GM18858 (cell line): ENCODE measurements around the gene SAMD4A.

Experiments
- ATAC-seq: cut with Tn5 transposase; IDR thresholded peaks from one replicate; pipeline ENCODE4 v1.9.1; 2021; ENCODE audit not compliant: unreplicated experiment

The SAMD4A gene

GRCh38 chr14:54697803-54698202 is 130.9 kb downstream of the SAMD4A start:
- ATAC-seq: no peak

GRCh38 chr14:54698501-54698900 is 131.6 kb downstream of the SAMD4A start:
- ATAC-seq: no peak

GRCh38 chr14:54698966-54699530 is 132.1 kb downstream of the SAMD4A start:
- ATAC-seq: no peak

DNA sequence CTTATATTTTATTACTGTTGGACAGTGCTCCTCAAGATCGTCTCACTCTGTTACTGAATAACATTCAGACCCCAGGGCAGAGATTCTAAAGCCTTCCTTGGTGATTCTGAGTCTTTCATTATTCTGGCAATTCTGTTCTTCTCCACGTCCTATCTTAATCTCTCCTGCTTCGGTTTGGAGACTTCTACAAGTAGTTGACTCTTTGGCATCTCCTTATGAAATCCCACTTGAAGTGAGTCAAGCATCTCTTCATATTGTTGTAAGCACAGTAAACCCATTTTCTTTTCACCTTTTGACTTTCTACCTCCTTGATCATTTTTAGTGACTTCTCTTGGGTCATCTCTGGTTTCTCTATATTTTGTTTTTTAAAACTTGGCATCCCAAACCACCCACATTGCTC is 132.8 kb downstream of the SAMD4A start:
- ATAC-seq: no peak

DNA sequence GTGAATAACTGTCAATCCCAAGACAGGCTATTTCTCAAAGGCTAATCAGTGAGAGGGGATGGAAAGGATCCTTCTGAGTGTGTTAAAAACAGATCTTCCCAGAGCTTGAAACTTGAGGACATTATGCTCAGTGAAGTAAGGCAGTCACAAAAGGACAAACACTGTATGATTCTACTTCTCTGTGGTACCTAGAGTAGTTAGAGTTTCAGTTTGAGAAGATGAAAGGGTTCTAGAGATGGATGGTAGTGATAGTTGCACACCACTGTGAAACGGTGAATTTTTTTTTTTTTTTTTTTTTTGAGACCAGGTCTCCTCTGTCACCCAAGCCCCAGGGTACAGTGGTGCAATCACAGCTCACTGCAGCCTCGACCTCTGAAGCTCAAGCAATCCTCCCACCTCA is 133.8 kb downstream of the SAMD4A start:
- no peak for ATAC-seq

DNA sequence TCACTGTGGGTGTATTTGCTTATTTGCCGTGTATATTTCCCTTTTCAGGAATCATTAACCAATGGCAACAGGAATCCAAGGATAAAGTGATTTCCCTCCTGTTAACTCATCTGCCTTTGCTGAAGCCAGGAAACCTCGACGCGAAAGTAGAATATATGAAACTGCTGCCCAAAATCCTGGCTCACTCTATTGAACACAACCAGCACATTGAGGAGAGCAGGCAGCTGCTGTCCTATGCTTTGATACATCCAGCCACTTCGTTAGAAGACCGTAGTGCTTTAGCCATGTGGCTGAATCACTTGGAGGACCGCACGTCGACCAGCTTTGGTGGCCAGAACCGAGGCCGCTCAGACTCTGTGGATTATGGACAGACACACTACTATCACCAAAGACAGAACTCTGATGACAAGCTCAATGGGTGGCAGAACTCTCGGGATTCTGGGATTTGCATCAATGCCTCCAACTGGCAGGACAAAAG is 135.1 kb downstream of the SAMD4A start:
- ATAC-seq: no peak

DNA sequence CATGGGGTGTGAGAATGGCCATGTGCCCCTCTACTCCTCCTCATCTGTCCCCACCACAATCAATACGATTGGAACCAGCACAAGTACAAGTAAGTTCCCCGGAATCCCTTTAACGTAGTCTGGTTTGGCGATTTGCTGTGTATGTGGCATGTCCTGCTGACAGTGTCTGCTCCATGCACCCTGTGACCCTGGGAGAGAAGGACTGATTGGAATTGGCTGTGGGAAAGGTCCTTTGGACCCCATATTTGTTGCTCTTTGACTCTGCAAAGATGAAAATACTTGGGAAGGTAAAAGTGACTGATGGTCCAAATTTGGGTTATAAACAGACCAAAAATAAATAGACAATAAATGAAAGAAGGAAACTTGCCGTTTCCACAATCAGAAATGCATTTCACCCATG is 135.6 kb downstream of the SAMD4A start:
- ATAC-seq: no peak

- no peak for ATAC-seq
Observed at GRCh38 chr14:54703082-54703481, 136.2 kb downstream of the SAMD4A start.

GRCh38 chr14:54703724-54704123 is 136.8 kb downstream of the SAMD4A start:
- no peak for ATAC-seq

- ATAC-seq: no peak
Observed at GRCh38 chr14:54704768-54705167, 137.8 kb downstream of the SAMD4A start.

DNA sequence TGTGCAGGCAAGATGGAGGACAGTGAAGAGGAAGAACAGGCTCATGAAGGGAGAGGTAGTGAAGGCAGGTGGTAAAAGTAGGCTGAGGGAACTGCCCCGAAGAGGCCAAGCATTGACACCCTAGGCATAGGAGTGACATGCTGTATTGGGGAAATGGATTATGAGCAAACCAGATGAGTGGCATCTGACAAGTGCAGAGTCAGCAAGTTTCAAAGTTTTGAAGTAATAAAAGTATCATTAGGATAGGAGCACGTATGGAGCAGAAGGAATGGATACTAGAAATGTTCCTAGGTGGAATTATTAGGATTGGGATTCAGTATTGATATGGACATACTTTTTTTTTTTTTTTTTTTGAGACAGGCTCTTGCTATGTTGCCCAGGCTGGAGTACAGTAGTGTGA is 139.8 kb downstream of the SAMD4A start:
- no peak for ATAC-seq

GRCh38 chr14:54708161-54708560 is 141.2 kb downstream of the SAMD4A start:
- no peak for ATAC-seq

DNA sequence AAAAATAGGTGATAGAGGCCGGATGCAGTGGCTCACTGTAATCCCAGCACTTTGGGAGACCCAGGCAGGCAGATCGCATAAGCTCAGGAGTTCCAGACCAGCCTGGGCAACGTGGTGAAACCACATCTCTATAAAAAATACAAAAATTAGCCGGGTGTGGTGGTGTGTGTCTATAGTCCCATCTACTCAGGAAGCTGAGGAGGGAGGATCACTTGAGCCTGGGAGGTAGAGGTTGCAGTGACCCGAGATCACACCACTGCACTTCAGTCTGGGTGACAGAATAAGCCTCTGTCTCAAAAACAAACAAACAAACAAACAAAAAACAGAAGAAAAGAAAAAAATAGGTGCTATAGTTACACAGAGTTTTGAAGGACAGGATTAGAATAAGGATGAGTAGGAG is 142.1 kb downstream of the SAMD4A start:
- ATAC-seq: no peak

DNA sequence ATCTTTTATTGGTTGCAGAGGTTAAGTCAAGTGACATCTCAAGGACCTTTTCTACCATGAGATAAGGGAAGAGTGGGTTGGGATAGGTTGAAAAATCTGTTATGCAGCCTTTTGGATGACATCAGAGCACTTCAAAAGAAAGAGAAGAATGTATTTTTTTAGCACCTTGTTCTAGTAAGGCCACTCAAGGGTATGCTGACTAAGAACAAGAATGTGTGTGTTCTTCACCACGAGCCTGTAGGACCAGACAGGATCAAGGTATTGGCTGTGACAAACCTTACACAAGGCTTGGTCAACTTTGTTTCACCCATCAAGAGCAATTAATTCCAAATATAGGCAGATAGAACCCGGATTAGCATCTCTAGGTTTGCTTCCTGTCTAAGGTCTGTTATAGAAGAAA is 142.5 kb downstream of the SAMD4A start:
- peak; percentile 87 for ATAC-seq

DNA sequence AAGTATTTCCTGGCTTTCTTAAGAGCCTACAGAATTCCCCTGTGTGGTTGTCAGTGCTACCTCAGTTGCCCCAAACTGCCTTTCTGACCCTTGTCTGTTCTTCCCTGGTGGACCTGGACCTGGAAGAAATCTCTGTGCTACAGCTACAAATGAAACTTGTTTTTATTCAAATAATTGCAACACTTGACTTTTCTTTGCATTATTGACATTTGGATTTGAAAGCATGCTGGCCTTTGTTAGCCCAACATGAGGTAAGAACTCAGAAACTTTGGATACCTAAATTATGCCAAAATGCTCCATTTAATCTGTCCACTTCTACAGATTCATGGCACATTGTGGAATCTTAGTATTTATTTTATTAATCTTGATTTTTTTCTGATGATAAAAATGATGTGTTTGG is 142.9 kb downstream of the SAMD4A start:
- no peak for ATAC-seq

DNA sequence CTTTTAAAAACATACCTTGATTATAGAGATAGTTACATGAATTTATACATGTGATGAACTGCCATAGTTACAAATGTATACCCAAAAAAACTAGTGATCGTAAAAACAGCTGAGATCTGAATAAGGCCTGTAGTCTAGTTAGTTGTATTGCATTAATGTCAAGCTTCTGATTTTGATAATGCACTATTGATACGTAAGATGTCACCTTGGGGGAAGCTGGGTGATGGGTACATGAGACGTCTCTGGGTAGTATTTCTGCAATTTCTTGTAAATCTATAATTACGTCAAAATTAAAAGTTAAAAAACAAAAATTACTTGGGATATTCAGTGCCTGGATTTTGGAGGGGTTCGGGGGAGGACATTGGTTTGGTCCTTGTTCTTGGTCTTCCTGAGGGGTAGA is 144.4 kb downstream of the SAMD4A start:
- ATAC-seq: no peak

DNA sequence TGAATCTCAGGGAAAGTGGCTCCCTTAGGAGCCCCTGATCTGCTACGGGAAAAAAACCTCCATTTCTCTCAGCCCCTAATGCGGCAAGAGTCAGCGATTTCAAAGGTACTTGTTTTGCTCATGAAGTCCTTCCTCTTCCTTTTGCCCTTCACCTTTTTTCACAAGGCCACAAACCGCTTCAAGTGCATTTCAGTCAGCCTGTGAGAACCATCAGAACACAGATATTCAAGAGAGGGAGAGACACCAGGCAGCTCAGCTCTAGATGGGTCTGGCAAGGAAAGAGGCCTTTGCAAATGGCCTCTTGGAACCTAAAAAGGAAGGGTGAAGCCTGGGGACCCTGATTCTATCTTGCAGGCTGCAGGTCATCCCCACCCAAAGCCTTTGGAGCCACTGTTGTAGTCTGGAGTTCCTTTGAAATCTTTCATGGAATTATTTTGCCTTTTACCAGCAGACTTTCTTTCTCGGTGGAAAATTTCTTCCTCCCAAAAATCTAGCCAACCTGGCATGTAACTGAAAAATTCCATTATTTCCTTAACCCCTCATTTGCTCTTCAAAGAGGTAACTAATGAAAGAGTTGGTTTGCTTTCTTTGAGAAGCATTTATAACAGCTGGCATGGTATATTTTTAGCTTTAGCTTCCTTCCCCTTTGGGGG is 145.0 kb downstream of the SAMD4A start:
- ATAC-seq: no peak

DNA sequence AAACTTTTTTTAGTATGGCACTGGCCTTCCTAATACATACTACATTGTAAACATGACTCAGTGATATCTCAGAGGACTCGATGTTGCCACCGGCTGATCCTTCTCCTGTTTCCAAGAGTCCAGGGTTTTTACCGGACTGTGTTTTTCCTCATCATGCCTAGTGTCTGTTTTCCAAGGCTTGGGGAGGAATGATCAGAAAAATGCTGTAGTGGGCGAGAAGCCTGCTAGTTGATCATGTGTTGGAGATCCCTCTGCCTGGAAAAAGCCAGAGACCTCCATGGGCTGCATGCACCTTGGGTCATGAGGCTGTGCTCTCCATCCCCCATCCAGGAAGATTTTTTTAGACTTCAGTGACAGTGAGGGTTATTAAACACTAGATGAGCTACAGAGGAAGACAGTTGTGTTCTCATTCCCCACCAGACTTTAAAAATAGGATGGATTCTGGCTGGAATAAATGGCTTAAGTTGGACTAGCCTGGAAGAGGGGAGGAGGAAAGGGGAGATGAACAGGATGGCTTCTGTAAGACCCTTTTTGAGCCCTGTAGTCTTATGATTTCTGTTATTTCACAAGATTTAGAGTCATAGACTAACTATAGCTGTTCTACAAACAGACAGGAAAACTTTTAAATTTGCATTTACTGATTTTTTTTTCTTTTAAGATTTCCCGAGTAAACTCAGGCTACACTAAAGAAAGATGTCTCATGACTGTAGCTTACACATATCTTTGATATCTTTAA is 145.7 kb downstream of the SAMD4A start:
- ATAC-seq: no peak

DNA sequence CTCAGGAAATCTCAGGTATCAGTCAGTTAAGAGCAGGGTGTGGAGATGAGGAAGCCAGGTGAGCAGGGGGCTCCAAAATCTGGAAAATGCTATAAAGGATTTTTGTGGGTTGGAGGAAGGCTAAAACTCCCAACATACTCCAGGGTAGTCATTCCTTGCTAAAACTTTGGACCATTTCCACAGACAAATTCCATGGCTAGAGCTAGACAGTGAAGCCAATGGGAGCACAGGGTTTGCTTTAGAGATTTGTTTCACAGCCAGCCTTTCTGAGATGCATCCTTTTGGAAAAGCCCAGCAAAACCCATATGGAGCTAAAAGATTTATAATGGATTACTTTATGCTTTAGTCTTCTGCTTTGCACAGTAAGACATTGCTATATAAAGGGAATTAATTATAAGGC is 146.5 kb downstream of the SAMD4A start:
- no peak for ATAC-seq

GRCh38 chr14:54715239-54715638 is 148.3 kb downstream of the SAMD4A start:
- ATAC-seq: no peak

- no peak for ATAC-seq
Observed at GRCh38 chr14:54715811-54716210, 148.9 kb downstream of the SAMD4A start.

DNA sequence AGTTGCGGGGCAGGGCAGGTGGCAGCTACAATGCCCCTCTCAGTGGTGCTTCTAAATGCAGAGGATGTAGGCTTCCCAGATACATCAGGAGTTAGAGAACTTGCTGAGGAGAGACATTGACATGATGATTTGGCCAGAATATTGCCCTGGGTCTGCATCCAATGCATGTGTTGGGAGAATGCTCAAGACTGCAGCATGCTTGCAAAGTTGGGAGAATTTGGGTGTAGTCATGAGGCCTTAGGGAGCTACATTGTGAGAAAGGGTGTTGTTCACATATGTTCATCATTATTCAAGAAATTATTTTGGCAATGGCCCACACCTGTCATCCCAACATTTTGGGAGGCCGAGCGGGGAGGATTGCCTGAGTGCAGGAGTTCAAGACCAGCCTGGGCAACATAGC is 149.9 kb downstream of the SAMD4A start:
- ATAC-seq: no peak
